Stimulated activated CD8-positive, alpha-beta memory T cell treated with anti-CD3 and anti-CD28 coated beads, Interleukin-12 subunit alpha, Interleukin-12 subunit beta, amount 100 ng/mL, for 1 hour (primary cell): ENCODE measurements around the gene FYN.

Source experiments
- DNase-seq: peaks from one replicate; pipeline ENCODE4 v3.0.0-alpha.2; 2020; ENCODE audit warnings: low read depth

The FYN gene

GRCh38 chr6:111625461-111626391 is 247.5 kb downstream of the FYN start:
- no peak for DNase-seq

DNA sequence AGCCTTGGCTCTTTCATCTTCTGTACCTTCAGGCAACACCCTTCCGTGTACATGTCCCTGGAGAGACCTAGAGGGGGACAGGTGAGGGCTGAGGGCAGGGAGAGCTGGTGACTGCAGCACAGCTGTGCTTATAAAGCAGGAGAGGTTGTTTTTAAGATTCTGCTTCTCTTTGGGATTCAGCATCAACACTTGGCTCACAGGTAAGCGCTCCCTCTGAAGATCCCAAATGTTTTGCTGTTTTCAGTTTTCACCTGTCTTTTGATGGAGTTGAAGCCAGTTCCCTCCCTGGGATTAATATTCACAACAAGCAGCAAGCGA is 248.2 kb downstream of the FYN start:
- DNase-seq: no peak

DNA sequence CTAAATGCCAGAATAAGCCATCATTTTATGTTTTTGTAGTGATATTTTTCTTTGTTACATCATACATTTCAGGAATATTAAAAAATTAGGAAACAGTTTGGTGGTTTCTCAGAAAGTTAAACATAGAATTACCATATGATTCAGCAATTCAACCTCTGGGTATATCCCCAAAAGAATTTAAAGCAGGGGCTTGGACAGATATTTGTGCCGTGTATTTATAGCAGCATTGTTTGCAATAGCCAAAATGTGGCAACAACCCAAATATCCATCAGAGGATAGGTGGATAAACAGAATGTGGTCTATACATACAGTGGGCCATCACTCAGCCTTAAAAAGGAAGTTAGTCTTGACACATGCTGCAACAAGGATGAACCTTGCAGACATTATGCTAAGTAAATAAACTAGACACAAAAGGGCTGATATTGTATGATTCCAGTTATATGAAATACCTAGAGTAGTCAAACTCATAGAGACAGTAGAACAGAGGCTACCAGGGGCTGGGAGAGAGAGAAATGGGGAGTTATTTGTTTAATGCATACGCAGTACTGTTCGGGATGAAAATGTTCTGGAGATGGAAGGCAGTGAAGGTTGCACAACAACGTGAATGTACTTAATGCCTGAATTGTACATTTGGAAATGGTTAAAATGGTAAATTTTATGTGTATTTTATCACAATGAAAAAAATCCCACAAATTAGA is 248.7 kb downstream of the FYN start:
- DNase-seq: no peak

GRCh38 chr6:111623046-111623718 is 250.1 kb downstream of the FYN start:
- DNase-seq: no peak

- DNase-seq: no peak
Measured at GRCh38 chr6:111620169-111620568, 253.1 kb downstream of the FYN start.

- no peak for DNase-seq
Measured at GRCh38 chr6:111618407-111618806, 254.8 kb downstream of the FYN start.

GRCh38 chr6:111617149-111617548 is 256.1 kb downstream of the FYN start:
- no peak for DNase-seq

DNA sequence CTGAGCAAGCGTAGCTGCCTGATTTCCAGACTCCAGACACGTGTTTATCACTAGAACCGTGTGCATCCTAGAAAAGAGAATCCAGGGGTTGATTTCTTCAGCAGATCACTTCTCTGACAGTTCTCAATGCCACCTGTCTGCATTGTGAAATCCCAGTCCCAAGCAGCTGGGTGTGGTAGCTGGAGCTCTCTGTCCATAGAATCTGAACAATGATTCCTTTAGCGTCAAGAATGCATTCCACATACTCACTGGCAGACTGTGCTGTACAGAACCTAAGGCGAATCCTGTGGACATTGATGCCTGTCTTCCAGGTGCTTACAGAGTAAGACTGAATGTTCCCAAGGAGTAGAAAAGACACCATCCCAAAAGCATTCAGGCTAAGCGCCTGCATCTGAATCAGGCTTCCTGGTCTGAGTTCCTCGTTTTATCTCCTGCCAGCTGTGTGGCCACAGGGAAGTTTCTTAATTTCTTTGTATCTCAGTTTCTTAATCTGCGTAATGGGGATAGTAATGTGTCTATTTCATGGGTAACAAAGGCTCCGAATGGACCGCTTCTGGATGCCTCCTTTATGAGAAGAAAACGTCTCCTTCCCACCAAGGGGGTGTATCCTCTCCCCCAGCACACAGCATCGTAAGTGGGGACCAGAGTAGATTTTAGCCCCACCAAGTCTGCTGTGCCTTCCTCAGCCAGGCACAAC is 257.2 kb downstream of the FYN start:
- DNase-seq: no peak

DNA sequence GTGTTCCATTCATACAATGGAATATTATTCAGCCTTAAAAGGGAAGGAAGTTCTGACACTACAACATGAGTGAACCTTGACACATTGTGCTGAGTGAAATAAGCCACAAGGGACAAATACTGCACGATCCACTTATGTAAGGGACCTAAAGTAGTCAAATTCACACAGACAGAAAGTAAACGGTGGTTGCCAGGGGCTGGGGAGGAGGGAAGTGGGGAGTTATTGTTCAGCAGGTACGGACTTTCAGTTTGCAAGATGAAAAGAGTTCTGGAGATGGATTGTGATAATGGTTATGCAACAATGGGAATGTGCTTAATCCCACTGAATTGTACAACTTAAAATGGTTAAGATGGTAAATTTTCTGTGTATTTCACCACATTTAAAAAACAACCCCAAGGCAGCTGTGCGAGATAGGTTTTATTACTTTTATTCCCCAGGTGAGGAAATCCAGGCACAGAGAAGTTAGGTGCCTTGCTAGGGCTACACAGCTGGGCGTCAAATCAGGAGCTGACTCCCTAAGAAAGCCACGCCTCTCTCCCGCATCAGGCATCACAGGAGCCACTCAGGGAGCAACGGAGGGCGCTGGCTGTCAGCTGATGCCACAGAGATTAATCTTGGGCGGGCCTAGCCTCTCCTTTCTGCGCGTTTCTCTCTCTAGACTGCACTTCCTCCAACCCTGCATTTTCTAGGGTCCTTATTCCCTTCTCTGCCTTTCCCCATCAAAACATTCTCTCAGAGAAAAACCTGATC is 258.2 kb downstream of the FYN start:
- no peak for DNase-seq

GRCh38 chr6:111612379-111612778 is 260.9 kb downstream of the FYN start:
- no peak for DNase-seq

GRCh38 chr6:111610548-111611172 is 262.6 kb downstream of the FYN start:
- DNase-seq: no peak
